Activated CD4-positive, alpha-beta T cell treated with anti-CD3 and anti-CD28 coated beads, Interleukin-2, amount 10 ng/mL, durations not matched to agents 24 days and 14 days (primary cell): ENCODE measurements around the gene POLD4. TPM values are rescaled to one million over a fixed set of nuclear protein-coding genes. Genes with fewer than 3 reads are reported as not detected.
"Not testable (repeated sequence)": the region's sequence is repeated elsewhere in the genome, so short reads cannot be mapped to it uniquely, and the experiment has no call there.

Experiments used
- DNase-seq: peaks from one replicate; pipeline ENCODE4 v3.0.0; 2022
- H3K27ac Mint-ChIP-seq: one replicate; pipeline ENCODE4 v1.8.0; 2022; ENCODE audit warnings: mild to moderate bottlenecking, mixed read lengths
- H3K27me3 Mint-ChIP-seq: one replicate; pipeline ENCODE4 v1.8.0; 2022; ENCODE audit warnings: mixed read lengths
- H3K36me3 Mint-ChIP-seq: one replicate; pipeline ENCODE4 v1.8.0; 2022; ENCODE audit warnings: low read depth, mild to moderate bottlenecking, mixed read lengths
- H3K4me1 Mint-ChIP-seq: one replicate; pipeline ENCODE4 v1.8.0; 2021; ENCODE audit warnings: mixed read lengths
- H3K4me3 Mint-ChIP-seq: one replicate; pipeline ENCODE4 v1.8.0; 2022; ENCODE audit warnings: mild to moderate bottlenecking, moderate library complexity, mixed read lengths
- H3K9me3 Mint-ChIP-seq: one replicate; pipeline ENCODE4 v1.8.0; 2021; ENCODE audit warnings: mixed read lengths
- intact Hi-C: fragments of 100-400 bp; cut with micrococcal nuclease; formaldehyde crosslinking; loops from one replicate; pipeline ENCODE4 v1.15.1; 2023
- total RNA-seq: library from RNA; stranded (reverse); gene quantifications from 2 replicates; pipeline ENCODE4 v1.2.3, GENCODE V29; 2022

The POLD4 gene
- 36.0 and 36.4 TPM in 2 replicates for total RNA-seq

GRCh38 chr11:67353317-67354074 is at the start of gene POLD4:
Gene POLD4, minus strand, starts transcription at chr11:67353546. Its CDS starts 147 bp downstream, at chr11:67353399.
- Mint-ChIP-seq H3K27me3 (peaks cover 5% of the 10 kb centered on the region), H3K9me3 (no peaks in the 10 kb centered on the region), H3K4me3 (peak within 1 kb of the TSS; percentile 97), H3K4me1 (peaks cover 41% of the 10 kb centered on the region), H3K27ac (peak within 1 kb of the TSS; percentile 98), H3K36me3 (peaks cover 2% of the 10 kb centered on the region)
- peak; percentile 99 for DNase-seq
- intact Hi-C loops: loop anchor here (1.0 to 10.0 kb wide), 4 partner anchors 29 to 231 kb away; partner anchors contain the start of genes GSTP1 and RPS6KB2

- intact Hi-C loops: loop anchor here (1.0 to 5.0 kb wide), 4 partner anchors 61 to 404 kb away; partner anchors contain the start of gene GRK2
- DNase-seq, H3K9me3 Mint-ChIP-seq, H3K27me3 Mint-ChIP-seq: not testable (repeated sequence)
- Mint-ChIP-seq H3K27ac (peak overlapping the region; percentile 86), H3K36me3 (peaks cover 45% of the 10 kb centered on the region), H3K4me3 (peak overlapping the region; percentile 90), H3K4me1 (peaks cover 51% of the 10 kb centered on the region)
Measured at GRCh38 chr11:67403085-67403484, 49.7 kb upstream of the POLD4 start.

- H3K4me3 Mint-ChIP-seq: peak overlapping the region; percentile 91
- H3K9me3 Mint-ChIP-seq, DNase-seq, H3K27me3 Mint-ChIP-seq: not testable (repeated sequence)
- peaks cover 50% of the 10 kb centered on the region for H3K36me3 Mint-ChIP-seq
- peak overlapping the region; percentile 87 for H3K27ac Mint-ChIP-seq
- intact Hi-C loops: loop anchor here (1.0 to 5.0 kb wide), 4 partner anchors 82 to 405 kb away; partner anchors contain the start of gene GRK2
- peaks cover 47% of the 10 kb centered on the region for H3K4me1 Mint-ChIP-seq
Measured at GRCh38 chr11:67402192-67402839, 49.0 kb upstream of the POLD4 start.

- Mint-ChIP-seq H3K4me3 (peak within 1 kb of the TSS; percentile 91), H3K9me3 (no peaks in the 10 kb centered on the region), H3K27me3 (no peaks in the 10 kb centered on the region), H3K4me1 (peaks cover 45% of the 10 kb centered on the region), H3K27ac (peak within 1 kb of the TSS; percentile 87), H3K36me3 (peaks cover 49% of the 10 kb centered on the region)
- intact Hi-C loops: loop anchor here (1.0 to 5.0 kb wide), 8 partner anchors 9 to 406 kb away; partner anchors contain the start of genes GRK2, RPS6KB2 and TMEM134
- DNase-seq: peak; percentile 96
Measured at GRCh38 chr11:67401495-67402191, 48.3 kb upstream of the POLD4 start, which contains the start of gene PPP1CA. Gene PPP1CA, minus strand, starts transcription at chr11:67401858. Its CDS starts 76 bp downstream, at chr11:67401782.

GRCh38 chr11:67400942-67401494 is 47.7 kb upstream of the POLD4 start:
- no peaks in the 10 kb centered on the region for H3K27me3 Mint-ChIP-seq
- intact Hi-C loops: loop anchor here (1.0 to 5.0 kb wide), 6 partner anchors 9 to 406 kb away; partner anchors contain the start of genes GRK2, RPS6KB2 and TMEM134
- no peak for DNase-seq
- peak overlapping the region; percentile 70 for H3K27ac Mint-ChIP-seq
- H3K36me3 Mint-ChIP-seq: peaks cover 49% of the 10 kb centered on the region
- H3K4me1 Mint-ChIP-seq: peaks cover 42% of the 10 kb centered on the region
- H3K9me3 Mint-ChIP-seq: no peaks in the 10 kb centered on the region
- peak overlapping the region; percentile 91 for H3K4me3 Mint-ChIP-seq

- peak overlapping the region; percentile 91 for H3K4me3 Mint-ChIP-seq
- no peaks in the 10 kb centered on the region for H3K9me3 Mint-ChIP-seq
- H3K36me3 Mint-ChIP-seq: peaks cover 48% of the 10 kb centered on the region
- no peak for DNase-seq
- H3K4me1 Mint-ChIP-seq: peaks cover 39% of the 10 kb centered on the region
- intact Hi-C loops: loop anchor here (5.0 kb wide), 2 partner anchors 133 to 407 kb away; partner anchors contain the start of gene GRK2
- peak overlapping the region; percentile 70 for H3K27ac Mint-ChIP-seq
- H3K27me3 Mint-ChIP-seq: no peaks in the 10 kb centered on the region
Measured at GRCh38 chr11:67400251-67400941, 47.0 kb upstream of the POLD4 start.

GRCh38 chr11:67398661-67399563 is 45.6 kb upstream of the POLD4 start:
- peaks cover 31% of the 10 kb centered on the region for H3K4me1 Mint-ChIP-seq
- H3K9me3 Mint-ChIP-seq: no peaks in the 10 kb centered on the region
- H3K27ac Mint-ChIP-seq: peak overlapping the region; percentile 45
- H3K36me3 Mint-ChIP-seq: peaks cover 40% of the 10 kb centered on the region
- peak overlapping the region; percentile 37 for H3K4me3 Mint-ChIP-seq
- no peaks in the 10 kb centered on the region for H3K27me3 Mint-ChIP-seq
- intact Hi-C loops: no loop called here
- no peak for DNase-seq

GRCh38 chr11:67397986-67398660 is 44.8 kb upstream of the POLD4 start:
- Mint-ChIP-seq H3K36me3 (peaks cover 45% of the 10 kb centered on the region), H3K27ac (no peak overlapping the region), H3K27me3 (no peaks in the 10 kb centered on the region), H3K4me1 (peaks cover 31% of the 10 kb centered on the region), H3K4me3 (peak overlapping the region; percentile 34), H3K9me3 (no peaks in the 10 kb centered on the region)
- intact Hi-C loops: no loop called here
- DNase-seq: no peak

- no peaks in the 10 kb centered on the region for H3K27me3 Mint-ChIP-seq
- H3K4me3 Mint-ChIP-seq: no peak overlapping the region
- peaks cover 45% of the 10 kb centered on the region for H3K36me3 Mint-ChIP-seq
- no peaks in the 10 kb centered on the region for H3K9me3 Mint-ChIP-seq
- DNase-seq: no peak
- intact Hi-C loops: no loop called here
- peaks cover 33% of the 10 kb centered on the region for H3K4me1 Mint-ChIP-seq
- H3K27ac Mint-ChIP-seq: no peak overlapping the region
Measured at GRCh38 chr11:67397536-67397935, 44.2 kb upstream of the POLD4 start.

GRCh38 chr11:67396587-67397389 is 43.4 kb upstream of the POLD4 start:
- Mint-ChIP-seq H3K27ac (peak overlapping the region; percentile 87), H3K9me3 (no peaks in the 10 kb centered on the region), H3K27me3 (no peaks in the 10 kb centered on the region), H3K36me3 (peaks cover 45% of the 10 kb centered on the region), H3K4me3 (peak overlapping the region; percentile 69), H3K4me1 (peaks cover 35% of the 10 kb centered on the region)
- intact Hi-C loops: no loop called here
- DNase-seq: no peak

- H3K27ac Mint-ChIP-seq: peak overlapping the region; percentile 16
- no peaks in the 10 kb centered on the region for H3K27me3 Mint-ChIP-seq
- peaks cover 45% of the 10 kb centered on the region for H3K36me3 Mint-ChIP-seq
- no peak overlapping the region for H3K4me3 Mint-ChIP-seq
- H3K4me1 Mint-ChIP-seq: peaks cover 36% of the 10 kb centered on the region
- intact Hi-C loops: no loop called here
- no peak for DNase-seq
- no peaks in the 10 kb centered on the region for H3K9me3 Mint-ChIP-seq
Measured at GRCh38 chr11:67396259-67396581, 42.9 kb upstream of the POLD4 start.
